Fibroblast of villous mesenchyme (primary cell): ENCODE results near the gene BST2. TPM values are rescaled to one million over a fixed set of nuclear protein-coding genes. Genes with fewer than 3 reads are reported as not detected.
A peak's percentile ranks its signal among the peaks of the same experiment; 100 is the strongest.

Experiments
- DNase-seq: peaks from one replicate; pipeline ENCODE4 v3.0.0-alpha.2; 2010; ENCODE audit warnings: low read depth
- H3K4me3 ChIP-seq: 2 replicates; pipeline ENCODE4 v1.5.1; 2011; ENCODE audit warnings: low read depth, mild to moderate bottlenecking, low read length
- total RNA-seq: library from RNA; depleted of rRNA; stranded (reverse); fragments of >200 nt; gene quantifications from 2 replicates; pipeline ENCODE4 v1.2.3, GENCODE V29; 2012
- TF ChIP-seq, protein P1 (sequence below): IDR thresholded peaks from 2 replicates; pipeline ENCODE4 v1.5.1; 2012; ENCODE audit warnings: low read depth, mild to moderate bottlenecking, low read length; ENCODE audit not compliant: insufficient read depth

Gene BST2
- total RNA-seq, 1 donor, result 7.8 TPM

DNA sequence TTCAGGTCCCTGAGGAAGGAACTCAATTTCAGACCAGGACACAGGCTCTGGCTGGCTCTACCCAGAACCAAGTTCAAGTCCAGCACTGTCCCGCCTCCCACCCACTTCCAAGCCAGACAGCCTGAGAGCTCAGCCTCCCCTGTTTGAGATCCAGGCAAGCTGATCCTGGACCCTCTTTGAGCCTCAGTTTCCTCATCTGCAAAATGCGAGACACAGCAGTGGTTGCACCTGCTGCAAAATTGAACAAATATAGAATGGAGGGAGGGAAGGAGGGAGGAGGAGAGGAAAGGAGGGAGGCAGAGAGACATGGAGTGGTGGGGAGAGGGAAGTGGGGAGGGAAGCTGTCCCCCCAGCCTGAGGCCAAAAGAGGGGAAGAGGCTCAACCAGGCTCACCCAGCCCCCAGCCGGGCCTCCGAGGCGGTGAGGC, 42.3 kb upstream of the BST2 start:
- no peak for DNase-seq
- TF ChIP-seq, protein P1, sequence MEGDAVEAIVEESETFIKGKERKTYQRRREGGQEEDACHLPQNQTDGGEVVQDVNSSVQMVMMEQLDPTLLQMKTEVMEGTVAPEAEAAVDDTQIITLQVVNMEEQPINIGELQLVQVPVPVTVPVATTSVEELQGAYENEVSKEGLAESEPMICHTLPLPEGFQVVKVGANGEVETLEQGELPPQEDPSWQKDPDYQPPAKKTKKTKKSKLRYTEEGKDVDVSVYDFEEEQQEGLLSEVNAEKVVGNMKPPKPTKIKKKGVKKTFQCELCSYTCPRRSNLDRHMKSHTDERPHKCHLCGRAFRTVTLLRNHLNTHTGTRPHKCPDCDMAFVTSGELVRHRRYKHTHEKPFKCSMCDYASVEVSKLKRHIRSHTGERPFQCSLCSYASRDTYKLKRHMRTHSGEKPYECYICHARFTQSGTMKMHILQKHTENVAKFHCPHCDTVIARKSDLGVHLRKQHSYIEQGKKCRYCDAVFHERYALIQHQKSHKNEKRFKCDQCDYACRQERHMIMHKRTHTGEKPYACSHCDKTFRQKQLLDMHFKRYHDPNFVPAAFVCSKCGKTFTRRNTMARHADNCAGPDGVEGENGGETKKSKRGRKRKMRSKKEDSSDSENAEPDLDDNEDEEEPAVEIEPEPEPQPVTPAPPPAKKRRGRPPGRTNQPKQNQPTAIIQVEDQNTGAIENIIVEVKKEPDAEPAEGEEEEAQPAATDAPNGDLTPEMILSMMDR, result no peak
- peak overlapping the region; percentile 15 for H3K4me3 ChIP-seq

DNA sequence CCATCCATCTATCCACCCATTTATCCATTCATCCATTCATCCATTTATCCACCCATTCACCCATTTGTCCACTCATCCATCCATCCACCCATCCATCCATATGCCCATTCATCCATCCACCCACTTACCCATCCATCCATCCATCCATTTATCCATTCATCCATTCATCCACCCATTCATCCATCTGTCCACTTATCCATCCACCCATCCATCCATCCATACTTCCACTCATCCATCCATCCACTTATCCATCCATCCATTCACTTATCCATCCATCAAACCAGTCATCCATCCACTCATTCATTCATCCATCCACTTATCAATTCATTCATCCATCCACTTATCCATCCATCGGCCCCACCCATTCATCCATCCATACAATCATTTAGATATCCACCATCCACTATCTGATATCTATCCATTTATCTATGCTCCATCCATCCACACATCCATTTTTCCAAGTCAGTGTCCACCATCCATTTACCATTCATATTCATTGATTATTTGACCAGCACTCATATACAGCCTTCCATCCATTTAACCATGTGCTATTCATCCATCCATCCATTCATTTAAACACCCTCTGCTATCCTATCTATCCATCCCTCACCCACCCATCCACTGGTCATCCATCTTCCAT, 40.2 kb upstream of the BST2 start:
- DNase-seq, result no peak
- no peak overlapping the region for H3K4me3 ChIP-seq
- TF ChIP-seq, protein P1, result no peak

DNA sequence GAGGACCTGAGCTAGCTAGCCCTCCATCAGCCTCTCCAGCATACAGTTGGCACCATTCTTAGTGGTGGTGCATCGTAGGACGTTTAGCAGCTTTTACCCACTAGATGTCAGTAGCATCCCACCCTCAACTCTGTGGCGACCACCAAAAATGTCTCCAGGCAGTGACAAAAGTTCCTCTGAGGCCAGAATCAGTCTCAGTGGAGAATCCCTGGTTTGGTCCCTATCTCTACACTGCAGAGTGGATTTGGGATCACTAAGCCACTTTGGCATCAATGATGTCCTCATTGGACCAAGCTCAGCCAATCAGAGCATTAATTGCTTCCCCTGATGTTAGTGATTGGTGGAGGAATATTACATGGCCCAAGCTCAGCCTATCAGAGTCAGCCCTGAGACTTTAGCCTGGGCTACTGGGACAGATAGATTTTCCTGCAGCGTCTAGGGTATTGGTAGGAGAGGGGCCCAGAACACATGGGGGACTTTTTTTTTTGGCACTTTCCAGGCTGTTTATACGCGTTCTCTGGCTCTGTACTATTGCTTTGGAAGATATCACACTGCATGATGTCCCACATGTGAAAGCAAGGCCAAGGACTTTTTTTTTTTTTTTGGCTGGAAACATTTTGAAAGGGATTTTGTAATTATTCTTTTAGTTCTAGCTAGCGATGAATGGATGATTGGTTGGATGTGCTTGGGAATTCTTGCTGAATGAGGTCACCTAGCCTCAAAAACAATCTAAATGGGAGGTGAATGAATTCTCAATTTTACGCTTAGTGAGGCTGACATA, 36.0 kb upstream of the BST2 start:
- DNase-seq, result peak; percentile 8
- no peak overlapping the region for H3K4me3 ChIP-seq
- TF ChIP-seq, protein P1, result peak; percentile 33

DNA sequence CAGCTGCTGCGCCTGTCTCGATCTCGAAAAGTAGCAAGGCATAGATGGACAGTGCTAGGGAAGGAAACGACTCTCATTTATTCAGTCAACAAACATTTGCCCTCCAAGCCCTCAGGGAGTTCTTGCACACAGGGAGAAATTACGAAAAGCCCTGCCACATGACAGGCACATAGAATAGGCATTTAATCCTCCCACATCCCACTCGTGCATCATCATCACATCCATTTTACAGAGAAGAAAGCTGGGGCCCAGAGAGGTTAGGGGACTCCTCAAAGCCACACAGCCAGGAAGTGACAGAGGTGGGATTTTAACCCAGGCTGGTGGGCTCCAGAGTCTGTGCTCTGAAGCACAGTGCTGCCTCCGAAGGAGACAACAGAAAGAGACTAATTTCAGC, 31.4 kb upstream of the BST2 start:
- TF ChIP-seq, protein P1, result no peak
- H3K4me3 ChIP-seq, result no peak overlapping the region
- DNase-seq, result no peak

DNA sequence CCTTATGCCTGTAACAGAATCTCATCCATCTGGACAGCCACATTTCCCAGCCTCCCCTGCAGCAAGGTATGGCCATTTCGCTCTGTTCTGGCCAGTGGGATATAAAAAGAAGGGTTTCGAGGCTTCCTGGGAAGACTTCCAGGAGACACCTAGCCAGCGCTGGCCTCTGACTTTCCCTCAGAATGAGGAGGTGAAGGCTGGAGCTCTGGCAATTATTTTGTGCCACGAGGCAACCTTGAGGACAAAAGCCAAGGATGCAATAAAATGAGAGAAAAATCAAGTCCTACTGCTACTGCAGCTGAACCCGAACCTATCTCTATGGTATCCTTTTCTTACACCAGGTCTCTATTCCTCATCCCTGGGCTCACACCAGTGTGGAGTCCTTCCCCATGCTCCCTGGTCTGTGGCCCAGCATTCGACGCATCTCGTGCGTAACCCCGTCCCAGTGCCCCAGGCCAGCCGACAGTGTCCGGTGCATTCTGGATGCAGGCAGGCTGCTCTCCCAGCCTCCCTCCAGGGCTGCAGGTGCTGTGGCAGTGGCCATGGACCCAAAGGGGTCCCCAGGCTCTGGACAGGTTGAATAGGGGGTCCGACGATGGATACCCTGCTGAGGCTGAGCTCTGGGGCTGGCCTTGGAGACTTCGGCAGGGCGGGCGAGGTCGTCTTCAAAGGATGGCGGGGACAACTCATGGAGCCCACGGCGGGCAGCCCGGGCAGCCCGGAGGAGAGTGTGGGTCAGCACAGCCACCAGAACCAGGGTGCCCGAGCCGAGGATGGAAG, 30.9 kb upstream of the BST2 start:
- DNase-seq, result no peak
- no peak overlapping the region for H3K4me3 ChIP-seq
- TF ChIP-seq, protein P1, result no peak

DNA sequence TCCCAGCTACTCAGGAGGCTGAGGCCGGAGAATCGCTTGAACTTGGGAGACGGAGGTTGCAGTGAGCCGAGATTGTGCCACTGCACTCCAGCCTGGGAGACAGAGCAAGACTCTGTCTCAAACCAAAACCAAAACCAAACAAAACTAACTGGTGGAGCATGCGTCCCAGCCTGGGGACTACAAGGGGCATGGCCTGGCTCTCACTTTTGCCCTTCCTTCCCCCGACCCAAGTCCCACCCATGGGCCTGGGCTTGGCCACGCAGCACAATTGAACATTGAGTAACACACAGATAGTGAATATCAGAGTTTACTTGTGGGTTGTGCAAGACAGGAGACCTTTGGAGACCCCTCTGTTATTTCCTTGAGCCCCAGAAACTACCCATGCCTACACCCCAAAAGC, 29.8 kb upstream of the BST2 start:
- H3K4me3 ChIP-seq, result no peak overlapping the region
- TF ChIP-seq, protein P1, result no peak
- no peak for DNase-seq
